IgD-negative memory B cell (primary cell): ENCODE results near the gene CISD2. TPM values are rescaled to one million over a fixed set of nuclear protein-coding genes. Genes with fewer than 3 reads are reported as not detected.
"Not testable (repeated sequence)": the region's sequence is repeated elsewhere in the genome, so short reads cannot be mapped to it uniquely, and the experiment has no call there.

Experiments used
- H3K27ac Mint-ChIP-seq, 3 donors: one replicate each; pipeline ENCODE4 v1.8.0; 2020 to 2022; ENCODE audit warnings: mild to moderate bottlenecking in 3 of 3, mixed read lengths in 3 of 3, moderate library complexity in 1 of 3
- H3K27me3 Mint-ChIP-seq: one replicate; pipeline ENCODE4 v1.8.0; 2021; ENCODE audit warnings: mixed read lengths
- H3K36me3 Mint-ChIP-seq: one replicate; pipeline ENCODE4 v1.8.0; 2020; ENCODE audit warnings: mild to moderate bottlenecking, mixed read lengths
- H3K4me1 Mint-ChIP-seq, 3 donors: one replicate each; pipeline ENCODE4 v1.8.0; 2020 to 2022; ENCODE audit warnings: mixed read lengths in 3 of 3, mild to moderate bottlenecking in 1 of 3
- H3K4me3 Mint-ChIP-seq, 4 donors: one replicate each; pipeline ENCODE4 v1.8.0; 2020 to 2022; ENCODE audit warnings: mild to moderate bottlenecking in 4 of 4, mixed read lengths in 4 of 4, moderate library complexity in 3 of 4
- H3K9me3 Mint-ChIP-seq, 3 donors: one replicate each; pipeline ENCODE4 v1.8.0; 2020 to 2021; ENCODE audit warnings: mixed read lengths in 3 of 3, mild to moderate bottlenecking in 1 of 3
- polyA plus RNA-seq: library from polyadenylated mRNA; unstranded; fragments of 300-500 nt; fragmentation: Illumina TruSeq; gene quantifications from one replicate; pipeline ENCODE4 v1.2.3, GENCODE V29; 2021

Gene CISD2
- polyA plus RNA-seq, 1 donor from 2014 or later, result 25.2 TPM

- H3K4me1 Mint-ChIP-seq, result peaks cover 5 to 14% (median 7%) of the 10 kb centered on the region in 3 donors
- H3K36me3 Mint-ChIP-seq, result no peaks in the 10 kb centered on the region
- no peaks in the 10 kb centered on the region for H3K9me3 Mint-ChIP-seq
- no peaks in the 10 kb centered on the region for H3K27me3 Mint-ChIP-seq
- H3K27ac Mint-ChIP-seq, result peak overlapping the region in 1 of 3 donors; percentile 40
- no peak overlapping the region for H3K4me3 Mint-ChIP-seq
Observed at GRCh38 chr4:102832105-102832504, 36.7 kb upstream of the CISD2 start.

GRCh38 chr4:102832667-102833066 lies 36.1 kb upstream of the CISD2 start:
- Mint-ChIP-seq H3K27me3 (no peaks in the 10 kb centered on the region), H3K4me1 (peaks cover 5 to 14% (median 7%) of the 10 kb centered on the region in 3 donors), H3K9me3 (no peaks in the 10 kb centered on the region), H3K4me3 (no peak overlapping the region), H3K27ac (no peak overlapping the region), H3K36me3 (no peaks in the 10 kb centered on the region)

- H3K4me3 Mint-ChIP-seq, result no peak overlapping the region
- H3K27ac Mint-ChIP-seq, result peak overlapping the region in 1 of 3 donors; percentile 60
- H3K36me3 Mint-ChIP-seq, result peaks cover 3% of the 10 kb centered on the region
- peaks cover 0 to 3% (median 1%) of the 10 kb centered on the region in 3 donors for H3K4me1 Mint-ChIP-seq
- no peaks in the 10 kb centered on the region for H3K27me3 Mint-ChIP-seq
- H3K9me3 Mint-ChIP-seq, result peaks cover 0 to 3% (median 0%) of the 10 kb centered on the region in 3 donors
Observed at GRCh38 chr4:102836596-102836995, 32.2 kb upstream of the CISD2 start.

- Mint-ChIP-seq H3K36me3 (peaks cover 3% of the 10 kb centered on the region), H3K27ac (peak overlapping the region in 1 of 3 donors; percentile 24), H3K9me3 (peaks cover 0 to 6% (median 3%) of the 10 kb centered on the region in 3 donors), H3K4me3 (peak overlapping the region in 1 of 4 donors; percentile 22), H3K27me3 (no peaks in the 10 kb centered on the region), H3K4me1 (peaks cover 0 to 5% (median 2%) of the 10 kb centered on the region in 3 donors)
Observed at GRCh38 chr4:102842367-102842766, 26.4 kb upstream of the CISD2 start.

- H3K4me3 Mint-ChIP-seq, result no peak overlapping the region
- H3K36me3 Mint-ChIP-seq, result peaks cover 3% of the 10 kb centered on the region
- peaks cover 0 to 5% (median 2%) of the 10 kb centered on the region in 3 donors for H3K4me1 Mint-ChIP-seq
- no peaks in the 10 kb centered on the region for H3K27me3 Mint-ChIP-seq
- peaks cover 0 to 6% (median 3%) of the 10 kb centered on the region in 3 donors for H3K9me3 Mint-ChIP-seq
- H3K27ac Mint-ChIP-seq, result no peak overlapping the region
Observed at GRCh38 chr4:102843273-102843672, 25.5 kb upstream of the CISD2 start.

- no peaks in the 10 kb centered on the region for H3K27me3 Mint-ChIP-seq
- H3K4me3 Mint-ChIP-seq, result no peak overlapping the region
- peaks cover 0 to 6% (median 3%) of the 10 kb centered on the region in 3 donors for H3K9me3 Mint-ChIP-seq
- H3K4me1 Mint-ChIP-seq, result peaks cover 0 to 5% (median 2%) of the 10 kb centered on the region in 3 donors
- no peak overlapping the region for H3K27ac Mint-ChIP-seq
- H3K36me3 Mint-ChIP-seq, result peaks cover 3% of the 10 kb centered on the region
Observed at GRCh38 chr4:102843938-102844337, 24.9 kb upstream of the CISD2 start.

- no peaks in the 10 kb centered on the region for H3K36me3 Mint-ChIP-seq
- H3K9me3 Mint-ChIP-seq, result no peaks in the 10 kb centered on the region
- H3K4me3 Mint-ChIP-seq, result no peak overlapping the region
- H3K4me1 Mint-ChIP-seq, result peaks cover 0 to 5% (median 0%) of the 10 kb centered on the region in 3 donors
- no peak overlapping the region for H3K27ac Mint-ChIP-seq
- no peaks in the 10 kb centered on the region for H3K27me3 Mint-ChIP-seq
Observed at GRCh38 chr4:102847687-102848086, 21.1 kb upstream of the CISD2 start.

- Mint-ChIP-seq H3K36me3 (no peaks in the 10 kb centered on the region), H3K27ac (no peak overlapping the region), H3K4me1 (peaks cover 0 to 5% (median 1%) of the 10 kb centered on the region in 3 donors), H3K9me3 (no peaks in the 10 kb centered on the region), H3K27me3 (no peaks in the 10 kb centered on the region), H3K4me3 (no peak overlapping the region)
Observed at GRCh38 chr4:102849579-102850104, 19.1 kb upstream of the CISD2 start.

- Mint-ChIP-seq H3K27me3 (no peaks in the 10 kb centered on the region), H3K36me3 (no peaks in the 10 kb centered on the region), H3K4me1 (peaks cover 0 to 5% (median 1%) of the 10 kb centered on the region in 3 donors), H3K27ac (no peak overlapping the region), H3K4me3 (no peak overlapping the region), H3K9me3 (no peaks in the 10 kb centered on the region)
Observed at GRCh38 chr4:102850370-102850769, 18.4 kb upstream of the CISD2 start.

- no peaks in the 10 kb centered on the region for H3K27me3 Mint-ChIP-seq
- H3K27ac Mint-ChIP-seq, result no peak overlapping the region
- H3K36me3 Mint-ChIP-seq, result peaks cover 9% of the 10 kb centered on the region
- peaks cover 7 to 15% (median 11%) of the 10 kb centered on the region in 3 donors for H3K4me1 Mint-ChIP-seq
- H3K9me3 Mint-ChIP-seq, result peaks cover 6 to 11% (median 7%) of the 10 kb centered on the region in 3 donors
- no peak overlapping the region for H3K4me3 Mint-ChIP-seq
Observed at GRCh38 chr4:102858828-102859464, 9.8 kb upstream of the CISD2 start.

- peaks cover 10% of the 10 kb centered on the region for H3K36me3 Mint-ChIP-seq
- no peak overlapping the region for H3K4me3 Mint-ChIP-seq
- H3K4me1 Mint-ChIP-seq, result peaks cover 13 to 21% (median 16%) of the 10 kb centered on the region in 3 donors
- no peaks in the 10 kb centered on the region for H3K27me3 Mint-ChIP-seq
- no peak overlapping the region for H3K27ac Mint-ChIP-seq
- peaks cover 6 to 11% (median 7%) of the 10 kb centered on the region in 3 donors for H3K9me3 Mint-ChIP-seq
Observed at GRCh38 chr4:102860611-102861324, 8.0 kb upstream of the CISD2 start.

- peak overlapping the region in 1 of 4 donors; percentile 10 for H3K4me3 Mint-ChIP-seq
- no peaks in the 10 kb centered on the region for H3K27me3 Mint-ChIP-seq
- H3K4me1 Mint-ChIP-seq, result peaks cover 18 to 24% (median 21%) of the 10 kb centered on the region in 3 donors
- H3K27ac Mint-ChIP-seq, result no peak overlapping the region
- peaks cover 6 to 11% (median 7%) of the 10 kb centered on the region in 3 donors for H3K9me3 Mint-ChIP-seq
- H3K36me3 Mint-ChIP-seq, result peaks cover 10% of the 10 kb centered on the region
Observed at GRCh38 chr4:102862016-102862415, 6.8 kb upstream of the CISD2 start.

- H3K4me3 Mint-ChIP-seq, result no peak overlapping the region
- no peak overlapping the region for H3K27ac Mint-ChIP-seq
- peaks cover 25 to 29% (median 27%) of the 10 kb centered on the region in 3 donors for H3K4me1 Mint-ChIP-seq
- peaks cover 10% of the 10 kb centered on the region for H3K36me3 Mint-ChIP-seq
- H3K9me3 Mint-ChIP-seq, result peaks cover 6 to 11% (median 7%) of the 10 kb centered on the region in 3 donors
- H3K27me3 Mint-ChIP-seq, result no peaks in the 10 kb centered on the region
Observed at GRCh38 chr4:102862747-102863146, 6.0 kb upstream of the CISD2 start.

GRCh38 chr4:102865327-102865726 lies 3.5 kb upstream of the CISD2 start:
- peaks cover 34 to 39% (median 35%) of the 10 kb centered on the region in 3 donors for H3K4me1 Mint-ChIP-seq
- not testable (repeated sequence) for H3K9me3 Mint-ChIP-seq, H3K27ac Mint-ChIP-seq, H3K27me3 Mint-ChIP-seq, H3K36me3 Mint-ChIP-seq
- peak overlapping the region in 2 of 4 donors; percentile 52 to 73 for H3K4me3 Mint-ChIP-seq
